ENCODE results near the gene STS. TPM values are rescaled to one million over a fixed set of nuclear protein-coding genes. Genes with fewer than 3 reads are reported as not detected.

Gene STS
- total and polyA plus RNA-seq, 2 of the 8 experiments (the other 6 are each of a cell fraction or from before 2014, with no cell fraction given): 0.67 to 1.5 TPM

GRCh38 chrX:7111518-7111917 is 36.0 kb upstream of the STS start:
- Histone ChIP-seq H3K9me3 (ENCODE audit: insufficient read depth in 2 of 2, low read depth in 1 of 2, low read length in 1 of 2) (no peaks in the 10 kb centered on the region), H3K4me2 (ENCODE audit: insufficient read depth in 1 of 2, low read depth in 2 of 2, low read length in 2 of 2) (no peak overlapping the region), H4K5ac (ENCODE audit: insufficient read length, low read depth, low read length) (no peak overlapping the region), H2BK20ac (ENCODE audit: low read length) (no peak overlapping the region), H3K18ac (ENCODE audit: extremely low read depth, low read length) (no peak overlapping the region), H3K36me3 (ENCODE audit: control insufficient read depth in 2 of 4, insufficient read depth in 4 of 4, low read length in 3 of 4) (no peaks in the 10 kb centered on the region), H2AFZ (ENCODE audit: low read length) (no peak overlapping the region), H3K56ac (replicated peaks; ENCODE audit: insufficient read length, low read depth, low read length) (no peak overlapping the region), H3K4me1 (replicated peaks in 1 of 4; ENCODE audit: control insufficient read depth in 3 of 4, insufficient read depth in 4 of 4, low read length in 3 of 4) (peaks cover 0 to 3% (median 0%) of the 10 kb centered on the region in 4 experiments; a peak in 1 of 7 replicates), H3K79me2 (ENCODE audit: control insufficient read depth in 1 of 2, insufficient read depth in 2 of 2, low read length in 2 of 2) (no peaks in the 10 kb centered on the region), H3K27me3 (replicated peaks in 1 of 4; ENCODE audit: control insufficient read depth in 3 of 4, extremely low read depth in 1 of 4, insufficient read depth in 3 of 4, low read length in 3 of 4) (no peaks in the 10 kb centered on the region), H4K8ac (ENCODE audit: extremely low read depth, insufficient read depth, low read length) (no peak overlapping the region), H2BK120ac (replicated peaks; ENCODE audit: low read depth, low read length) (no peak overlapping the region), H3K23ac (ENCODE audit: insufficient read length) (no peak overlapping the region), H2BK12ac (ENCODE audit: low read depth, low read length) (no peak overlapping the region), H3K4ac (replicated peaks; ENCODE audit: insufficient read length, low read depth, low read length) (no peak overlapping the region), H2BK5ac (ENCODE audit: low read depth, low read length) (no peak overlapping the region), H3K9ac (replicated peaks in 1 of 4; ENCODE audit: extremely low read depth in 1 of 4, low read depth in 3 of 4, low read length in 3 of 4) (no peak overlapping the region), H3K79me1 (ENCODE audit: low read depth, low read length) (no peaks in the 10 kb centered on the region), H3K23me2 (ENCODE audit: low read depth, low read length) (no peaks in the 10 kb centered on the region), H4K91ac (replicated peaks; ENCODE audit: insufficient read length, low read length) (no peak overlapping the region), H3K27ac (ENCODE audit: low read depth, low read length) (no peak overlapping the region), H3K4me3 (ENCODE audit: extremely low read depth in 1 of 4, insufficient read depth in 2 of 4, low read depth in 3 of 4, low read length in 4 of 4) (no peak overlapping the region), H2AK5ac (ENCODE audit: low read depth, low read length) (no peak overlapping the region), H3K14ac (ENCODE audit: insufficient read length) (no peak overlapping the region), H4K20me1 (replicated peaks in 1 of 2; ENCODE audit: control insufficient read depth in 1 of 2, insufficient read depth in 2 of 2, low read length in 2 of 2) (no peaks in the 10 kb centered on the region), H2BK15ac (ENCODE audit: low read length) (no peak overlapping the region)
- WGBS, 2 experiments (ENCODE audit: extremely low coverage in 1 of 2, insufficient coverage in 1 of 2, insufficient read length in 1 of 2, insufficient replicate concordance in 2 of 2, low coverage in 1 of 2, low lambda C conversion rate in 2 of 2, missing lambda C conversion rate in 1 of 2): 89% methylated on average over 5 of the region's 6 CpGs; no CpG with 5 or more reads in 1 of the 2 experiments
- POLR2A ChIA-PET (ENCODE audit: partially characterized antibody): no interaction called here
- no peak for DNase-seq (ENCODE audit: low read depth in 1 of 2, low spot score in 2 of 2)
- CTCF ChIA-PET (ENCODE audit: partially characterized antibody): no interaction called here
- FAIRE-seq: no peak
- TF ChIP-seq FOSL1 (IDR thresholded peaks at IDR 0.05; ENCODE audit: insufficient read depth, low read depth, low read length) (no peak), TBP (IDR thresholded peaks at IDR 0.05; ENCODE audit: low read depth, low read length) (no peak), TAF1 (IDR thresholded peaks at IDR 0.05; ENCODE audit: low read depth, low read length) (no peak)
